HG03378 (cell line): ENCODE results near the gene FXYD5.

Source experiments
- ATAC-seq: cut with Tn5 transposase; IDR thresholded peaks from one replicate; pipeline ENCODE4 v1.9.1; 2021; ENCODE audit warnings: mild to moderate bottlenecking, moderate library complexity; ENCODE audit not compliant: unreplicated experiment

FXYD5 gene

GRCh38 chr19:35155441-35155840, 906 bp downstream of the FXYD5 start:
- no peak for ATAC-seq

DNA sequence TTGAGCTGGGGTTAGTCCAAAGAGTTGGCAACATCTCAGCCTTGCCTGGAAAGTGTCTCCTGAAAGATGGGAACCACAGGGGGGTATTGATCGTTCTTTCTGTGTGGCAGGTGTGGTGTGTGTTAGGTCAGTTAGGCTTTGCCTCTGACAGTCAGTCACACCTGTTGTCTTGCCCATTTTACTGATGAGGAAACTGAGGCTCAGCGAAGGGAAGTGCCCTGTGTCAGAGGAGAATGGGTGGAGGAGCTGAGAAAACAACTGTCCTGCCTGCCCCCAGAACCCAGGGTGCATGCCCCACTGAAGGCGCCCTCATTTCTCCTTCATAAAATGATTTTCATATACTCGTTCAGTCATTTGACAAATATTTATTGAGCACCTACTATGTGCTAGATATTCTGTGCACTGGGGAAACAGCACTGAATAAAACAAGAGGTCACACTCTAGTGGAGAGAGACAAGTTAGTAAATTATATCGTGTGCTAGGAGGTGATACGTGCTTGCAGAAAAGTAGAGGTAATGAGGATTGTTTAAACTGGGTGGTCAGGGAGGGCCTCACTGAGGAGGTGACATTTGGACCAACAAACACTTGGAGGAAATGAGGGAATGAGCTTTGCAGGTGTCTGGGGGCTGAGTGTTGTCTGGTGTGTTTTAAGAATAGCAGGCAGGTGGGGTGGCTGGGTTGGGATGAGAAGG, 1.6 kb downstream of the FXYD5 start:
- no peak for ATAC-seq

GRCh38 chr19:35156673-35157014, 2.1 kb downstream of the FXYD5 start:
- ATAC-seq = no peak

DNA sequence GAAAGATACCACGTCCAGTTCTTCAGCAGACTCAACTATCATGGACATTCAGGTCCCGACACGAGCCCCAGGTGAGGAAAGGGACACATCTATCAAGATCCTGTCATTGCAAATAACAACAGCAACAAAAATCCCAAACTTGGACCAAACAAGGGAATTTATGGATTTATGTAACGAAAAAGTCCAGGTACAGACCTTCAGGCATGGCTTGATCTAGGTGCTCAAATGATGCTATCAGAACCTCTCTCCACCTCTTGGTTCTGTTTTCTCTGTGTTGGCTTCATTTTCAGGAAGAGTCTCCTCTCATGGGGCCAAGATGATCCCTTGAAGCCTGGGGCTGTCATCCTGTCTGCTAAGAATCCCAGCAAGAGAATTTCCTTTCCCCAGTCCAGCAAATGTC, 2.9 kb downstream of the FXYD5 start:
- no peak for ATAC-seq

GRCh38 chr19:35159606-35160005, 5.1 kb downstream of the FXYD5 start:
- no peak for ATAC-seq

DNA sequence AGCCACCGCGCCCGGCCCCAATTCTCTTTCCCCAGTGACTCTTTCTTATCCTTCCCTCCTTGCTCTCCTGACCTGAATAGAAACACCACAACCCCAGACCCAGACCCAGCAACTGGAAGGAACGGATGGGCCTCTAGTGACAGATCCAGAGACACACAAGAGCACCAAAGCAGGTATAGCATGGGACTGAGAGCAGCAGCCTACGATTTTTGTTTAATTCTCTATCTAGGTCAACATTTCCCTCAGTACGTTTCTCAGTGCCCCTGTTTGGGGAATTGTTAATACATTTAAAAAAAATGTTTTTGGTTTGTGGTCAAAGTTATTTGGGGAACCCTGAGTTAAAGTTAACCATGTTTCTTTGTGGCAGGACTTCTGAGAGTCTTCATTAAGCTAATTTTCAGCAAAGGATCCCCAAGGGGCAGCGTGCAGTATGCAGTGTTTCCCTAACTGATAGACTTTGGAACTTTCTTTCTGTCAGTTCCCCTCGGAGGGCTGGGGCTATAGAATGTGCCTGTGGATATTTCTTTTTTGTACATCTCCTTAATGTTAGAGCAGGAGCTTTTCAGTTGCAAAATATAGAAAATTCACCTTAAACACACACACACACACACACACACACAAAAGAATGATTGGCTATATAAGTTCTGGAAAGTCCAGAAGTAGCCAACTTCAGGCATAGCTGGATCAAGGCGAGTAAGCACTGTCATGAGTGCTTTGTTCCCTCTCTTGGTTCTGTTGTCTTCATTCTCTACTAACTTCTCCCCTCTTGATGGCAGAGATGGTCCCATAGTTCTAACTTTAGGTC, 6.3 kb downstream of the FXYD5 start:
- no peak for ATAC-seq

GRCh38 chr19:35161434-35161743, 6.9 kb downstream of the FXYD5 start:
- ATAC-seq = no peak

- ATAC-seq = no peak
Measured at GRCh38 chr19:35162471-35163326, 8.2 kb downstream of the FXYD5 start.

DNA sequence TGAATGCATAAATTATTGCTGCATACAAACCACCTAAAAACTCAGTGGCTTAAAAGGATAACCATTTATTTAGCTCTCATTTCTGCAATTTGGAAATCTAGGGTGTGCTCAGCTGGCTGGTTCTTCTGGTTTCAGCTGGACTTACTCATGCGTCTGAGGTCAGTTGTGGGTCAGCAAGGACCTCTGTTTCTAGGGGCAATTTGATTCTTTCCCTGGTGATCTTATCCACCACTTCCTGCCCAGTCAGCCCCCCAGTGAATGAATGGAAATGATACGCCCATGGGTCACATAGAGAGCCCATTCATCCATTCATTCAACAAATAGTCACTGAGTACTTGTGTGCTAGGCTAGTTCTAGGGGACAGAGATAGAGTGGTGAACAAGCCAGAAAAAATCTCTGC, 9.9 kb downstream of the FXYD5 start:
- ATAC-seq = no peak

DNA sequence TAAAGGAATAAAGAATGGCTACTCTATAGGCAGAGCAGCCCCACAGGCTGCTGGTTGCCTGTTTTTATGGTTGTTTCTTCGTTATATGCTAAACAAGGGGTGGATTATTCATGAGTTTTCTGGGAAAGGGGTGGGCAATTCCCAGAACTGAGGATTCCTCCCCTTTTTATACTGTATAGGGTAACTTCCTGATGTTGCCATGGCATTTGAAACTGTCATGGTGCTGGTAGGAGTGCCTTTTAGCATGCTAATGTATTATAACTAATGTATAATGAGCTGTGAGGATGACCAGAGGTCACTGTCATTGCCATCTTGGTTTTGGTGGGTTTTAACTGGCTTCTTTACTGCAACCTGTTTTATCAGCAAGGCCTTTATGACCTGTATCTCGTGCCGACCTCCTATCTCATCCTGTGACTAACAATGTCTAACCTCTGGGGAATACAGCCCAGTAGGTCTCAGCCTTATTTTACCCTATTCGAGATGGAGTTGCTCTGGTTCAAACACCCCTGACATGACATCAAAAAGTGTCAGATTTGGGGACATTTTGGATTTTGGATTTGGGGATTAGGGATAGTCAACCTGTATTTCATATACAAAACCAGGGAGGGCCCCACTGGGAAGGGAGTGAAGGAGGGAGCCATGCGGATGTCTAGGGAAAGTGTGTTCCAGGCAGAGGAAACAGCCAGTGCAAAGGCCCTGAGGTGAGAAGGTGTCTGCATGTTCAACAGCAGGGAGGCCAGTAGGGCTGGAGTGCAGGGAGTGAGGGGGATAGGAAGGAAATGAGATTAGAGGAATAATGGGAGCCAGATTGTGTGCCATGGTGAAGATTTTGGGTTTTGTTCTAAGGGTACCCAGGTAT, 10.9 kb downstream of the FXYD5 start:
- ATAC-seq = no peak

GRCh38 chr19:35166100-35167063, 11.8 kb downstream of the FXYD5 start:
- ATAC-seq = no peak

DNA sequence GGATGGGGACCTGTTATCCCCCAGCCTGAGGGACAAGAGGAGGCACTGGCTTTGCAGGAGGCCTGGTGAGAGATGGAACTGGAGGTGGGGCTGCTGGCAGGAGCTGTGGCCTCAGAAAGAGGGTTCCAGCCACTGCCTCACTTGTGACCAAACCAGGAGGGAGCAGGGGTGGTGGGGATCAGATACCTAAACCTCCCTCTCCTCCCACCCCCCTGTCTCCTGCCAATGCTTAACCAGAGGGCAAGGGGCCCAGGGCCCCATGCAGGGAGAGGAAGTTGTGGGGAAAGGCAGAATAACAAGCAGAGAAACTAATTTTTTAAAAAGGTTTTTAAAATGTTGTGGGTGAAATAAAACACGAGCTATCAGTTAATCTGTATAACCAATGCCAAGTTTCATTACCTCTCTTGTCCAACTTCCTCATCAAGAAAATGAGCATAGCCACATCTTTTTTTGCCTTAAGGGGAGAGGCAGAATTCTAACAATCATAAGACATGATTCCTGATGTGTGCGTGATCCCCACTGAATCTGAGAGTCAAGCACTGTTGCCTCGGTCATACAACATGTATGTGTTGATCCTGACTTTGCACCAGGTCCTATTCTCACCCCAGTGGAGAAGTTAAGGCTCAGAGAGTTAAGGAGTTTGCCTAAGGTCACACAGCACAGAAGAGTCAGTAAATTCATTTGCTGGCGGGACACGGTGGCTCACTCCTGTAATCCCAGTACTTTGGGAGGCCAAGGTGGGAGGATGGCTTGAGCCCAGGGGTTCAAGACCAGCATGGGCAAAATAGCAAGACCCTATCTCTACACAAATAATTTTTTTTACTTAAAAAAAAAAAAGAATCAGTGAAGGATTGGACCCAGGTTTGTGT, 12.9 kb downstream of the FXYD5 start:
- ATAC-seq = no peak

DNA sequence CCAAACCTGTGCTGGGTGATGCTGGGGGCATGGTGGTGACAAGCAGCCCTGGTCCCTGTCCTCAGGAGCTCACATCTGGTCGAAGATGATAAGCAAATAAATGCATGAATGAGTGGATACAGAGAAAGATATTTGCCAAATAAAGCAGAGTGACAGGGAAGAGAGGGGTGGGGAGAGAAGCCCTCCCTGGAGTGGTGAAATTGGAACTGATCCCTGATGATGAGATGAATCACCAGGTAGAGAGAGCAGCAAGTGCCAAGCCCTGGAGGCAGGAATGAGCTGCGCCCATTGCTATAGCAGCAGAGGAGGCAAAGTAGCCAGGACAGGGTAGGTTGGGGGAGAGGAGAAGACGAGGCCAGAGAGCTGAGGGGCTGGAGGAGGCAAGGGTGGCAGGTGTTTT, 13.7 kb downstream of the FXYD5 start:
- ATAC-seq = no peak

- no peak for ATAC-seq
Measured at GRCh38 chr19:35169221-35169995, 14.9 kb downstream of the FXYD5 start.

DNA sequence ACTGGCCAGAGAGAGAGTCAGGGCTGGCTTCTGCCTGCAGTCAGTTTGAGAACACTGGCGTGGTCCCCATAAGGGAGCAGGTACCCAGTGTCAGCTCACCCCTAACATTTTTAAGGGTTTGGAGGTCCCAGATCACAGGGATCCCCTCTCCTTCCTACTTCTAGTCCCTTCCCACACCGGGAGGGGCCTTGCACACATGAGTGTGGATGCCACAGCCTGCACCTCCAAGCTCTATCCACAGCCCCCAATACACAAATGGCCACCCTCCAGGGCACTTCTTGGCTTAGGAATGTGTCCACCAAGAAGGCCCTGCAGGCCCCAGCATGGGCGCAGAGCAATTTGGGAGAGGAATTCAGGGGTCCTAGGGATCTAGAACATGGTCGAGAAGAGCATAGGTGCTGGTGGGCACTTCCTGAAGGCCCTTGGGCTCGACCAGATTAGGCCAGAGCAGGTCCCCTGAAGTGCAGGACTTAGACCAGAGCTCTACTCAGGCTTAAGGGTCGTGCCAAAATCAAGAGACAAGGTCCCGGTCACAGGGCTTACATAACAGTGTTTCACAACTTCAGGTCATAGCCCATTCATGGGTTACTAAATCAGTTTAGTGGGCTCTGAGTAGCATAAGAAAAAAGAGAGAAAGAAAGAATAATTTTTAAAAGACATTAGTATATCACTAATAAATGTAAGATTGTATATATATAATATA, 16.0 kb downstream of the FXYD5 start:
- ATAC-seq = no peak

DNA sequence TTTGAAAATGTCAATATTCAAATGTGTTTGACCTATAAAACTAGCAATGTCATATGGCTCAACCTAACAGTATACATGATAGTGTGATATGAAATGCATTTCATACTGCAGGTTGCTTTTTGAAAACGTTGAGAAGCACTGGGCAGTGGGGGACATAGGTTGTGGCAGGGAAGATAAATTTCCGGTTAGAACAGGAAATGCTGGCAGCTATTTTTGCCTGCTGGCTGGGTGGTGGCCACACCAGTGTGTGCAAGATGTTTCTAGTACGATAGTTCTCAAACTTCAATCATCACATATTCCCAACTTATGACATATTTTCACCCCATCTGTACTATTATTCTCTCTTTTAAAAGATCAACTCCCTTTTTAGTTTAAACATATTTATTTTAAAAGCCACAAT, 17.2 kb downstream of the FXYD5 start:
- no peak for ATAC-seq

- ATAC-seq = no peak
Measured at GRCh38 chr19:35174226-35174625, 19.7 kb downstream of the FXYD5 start.

GRCh38 chr19:35176181-35176570, 21.6 kb downstream of the FXYD5 start:
- ATAC-seq = no peak
